WI38 (cell line): ENCODE data around the gene MBD3L5.

Source experiments
- H3K4me3 ChIP-seq: 2 replicates; pipeline ENCODE4 v1.5.1; 2011; ENCODE audit warnings: low read depth, mild to moderate bottlenecking, control low read depth, low read length
- CTCF ChIP-seq: IDR thresholded peaks from 2 replicates; pipeline ENCODE4 v1.5.1; 2012; ENCODE audit warnings: low read depth, mild to moderate bottlenecking, control low read depth, low read length

The MBD3L5 gene

GRCh38 chr19:7074705-7075282, 44.4 kb downstream of the MBD3L5 start:
- H3K4me3 ChIP-seq, result no peak overlapping the region
- no peak for TF ChIP-seq CTCF

- no peak overlapping the region for H3K4me3 ChIP-seq
- TF ChIP-seq CTCF, result no peak
These were observed 45.8 kb downstream of the MBD3L5 start for GRCh38 chr19:7076151-7076550.

GRCh38 chr19:7078008-7078407, 47.6 kb downstream of the MBD3L5 start:
- H3K4me3 ChIP-seq, result no peak overlapping the region
- no peak for TF ChIP-seq CTCF
